GM18873 (cell line): Measurements from ENCODE around the gene SLC25A27.

Source experiments
- ATAC-seq: cut with Tn5 transposase; IDR thresholded peaks from one replicate; pipeline ENCODE4 v1.9.1; 2021; ENCODE audit warnings: mild to moderate bottlenecking, moderate library complexity, moderate number of reproducible peaks; ENCODE audit not compliant: unreplicated experiment, low FRiP score

SLC25A27 gene

DNA sequence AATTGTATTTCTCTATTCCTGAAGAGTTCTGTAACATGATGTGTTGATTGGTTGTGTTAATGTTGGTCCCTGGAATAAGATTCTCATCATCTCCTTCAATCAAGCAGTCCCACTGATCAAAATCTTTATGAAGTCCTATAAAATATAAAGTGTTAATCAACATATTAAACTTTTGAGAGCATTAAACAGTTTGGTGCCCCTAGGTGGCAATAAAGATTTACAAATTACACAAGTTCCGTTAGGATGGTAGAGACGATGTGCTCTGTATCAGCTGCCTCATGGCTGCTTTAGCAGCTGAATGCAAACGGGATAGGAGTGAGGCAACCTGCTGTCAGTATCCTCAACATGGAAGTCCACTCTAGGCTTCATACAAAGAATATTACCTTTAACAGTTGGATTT, 51.8 kb downstream of the SLC25A27 start:
- ATAC-seq: no peak

DNA sequence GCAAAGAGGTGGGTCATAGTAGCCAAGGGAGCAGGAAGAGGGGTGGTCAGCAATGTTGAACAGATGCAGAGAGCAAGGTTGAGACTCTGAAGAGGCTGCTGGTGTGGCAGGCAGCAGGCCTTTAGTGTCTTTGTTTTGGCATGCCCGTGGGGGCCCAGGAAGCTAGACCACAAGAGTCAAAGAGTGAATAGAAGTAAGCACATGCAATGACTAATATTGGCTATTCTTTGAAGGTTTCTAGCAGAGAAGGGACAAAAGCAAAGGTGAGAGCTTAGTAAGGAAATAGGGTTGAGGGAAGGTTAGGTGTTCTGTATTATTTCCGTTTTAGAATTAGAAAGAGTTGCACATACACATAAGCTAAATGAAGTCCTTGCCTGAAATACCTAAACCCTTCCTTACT, 53.7 kb downstream of the SLC25A27 start:
- ATAC-seq: no peak

DNA sequence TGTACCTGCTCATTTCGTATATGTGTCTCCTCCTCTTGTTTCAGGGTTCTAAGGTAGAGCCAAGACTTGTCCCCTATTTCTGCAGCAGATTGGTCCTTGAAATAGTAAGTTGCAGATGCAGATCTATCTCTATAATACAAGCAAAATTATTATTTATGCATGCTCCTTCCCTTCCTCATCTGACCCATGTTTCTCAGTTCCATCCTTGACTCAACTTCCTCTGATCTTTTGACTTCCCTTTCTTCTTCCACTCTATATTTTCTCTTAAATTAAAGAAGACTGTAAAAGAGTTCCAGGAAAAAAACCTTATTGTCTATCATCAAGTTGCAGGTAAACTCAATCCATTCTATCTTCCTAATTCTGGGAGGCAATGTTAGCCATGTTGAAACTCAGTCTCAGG, 58.7 kb downstream of the SLC25A27 start:
- ATAC-seq: no peak

DNA sequence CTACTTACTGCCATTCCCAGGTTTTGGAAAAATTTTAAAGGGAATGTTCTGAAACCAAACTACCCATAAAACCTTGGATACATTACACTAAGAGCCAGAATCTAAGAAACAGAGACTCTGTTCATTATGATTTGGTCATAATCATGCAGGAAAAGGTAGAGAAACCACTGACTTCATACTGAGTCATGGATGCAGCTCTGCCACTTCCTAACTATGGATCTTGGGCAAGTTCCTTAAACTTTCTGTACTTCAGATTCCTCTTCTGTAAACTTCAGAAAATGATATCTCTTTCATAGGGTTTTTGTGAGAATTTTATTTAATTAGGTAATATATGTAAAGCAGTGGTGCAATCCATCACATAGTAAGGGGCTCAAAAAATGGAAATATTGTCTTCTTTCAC, 62.4 kb downstream of the SLC25A27 start:
- no peak for ATAC-seq

DNA sequence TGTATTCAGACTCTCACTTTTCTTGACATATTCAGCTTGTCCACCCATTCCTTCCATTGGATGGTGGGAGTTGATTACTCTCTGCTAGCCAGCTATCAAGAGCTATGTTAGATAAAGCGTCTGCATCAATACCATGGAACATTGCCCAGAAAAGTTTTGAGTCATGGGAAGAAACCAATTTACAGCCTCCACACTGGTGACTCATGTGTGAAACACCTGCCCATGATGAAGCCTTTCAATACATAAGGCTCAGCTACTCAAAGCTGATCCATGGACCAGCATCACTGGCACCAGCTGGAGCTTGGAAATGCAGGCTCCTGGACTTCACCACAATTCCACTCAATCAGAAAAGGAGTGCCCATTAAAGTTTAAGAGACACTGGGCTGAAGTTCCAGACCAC, 66.3 kb downstream of the SLC25A27 start:
- ATAC-seq: no peak

DNA sequence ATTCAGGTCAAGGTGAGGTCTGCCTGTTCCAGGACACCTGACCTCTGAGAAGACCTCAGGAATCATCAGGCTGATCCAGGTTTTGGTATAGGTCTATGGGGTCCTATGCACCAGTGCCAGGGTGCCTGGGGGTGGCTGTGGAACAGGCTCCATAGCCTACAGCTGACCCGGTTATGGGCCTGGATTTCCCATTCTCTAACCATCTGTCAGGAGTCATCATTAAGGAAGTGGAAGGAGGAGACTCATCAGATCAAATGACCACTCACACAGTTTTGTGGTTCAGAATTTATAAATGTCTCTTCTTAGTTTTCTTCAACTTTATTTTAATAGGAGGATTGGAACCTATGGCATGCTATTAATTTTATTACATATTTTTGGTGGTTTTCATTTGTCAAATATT, 67.6 kb downstream of the SLC25A27 start:
- no peak for ATAC-seq
